H1 (cell line): ENCODE results near the gene DECR2. TPM values are rescaled to one million over a fixed set of nuclear protein-coding genes. Genes with fewer than 3 reads are reported as not detected.

Experiments
- CTCF ChIA-PET: fragments of 300-600 bp; sonication (Branson Sonifier 250); formaldehyde crosslinking; loops from one replicate; lab custom pipeline; 2021; ENCODE audit not compliant: partially characterized antibody; lab: Charles Lee
- POLR2A ChIA-PET: fragments of 300-600 bp; sonication (Branson Sonifier 250); formaldehyde crosslinking; loops from one replicate; lab custom pipeline; 2021; ENCODE audit warnings: inconsistent platforms; ENCODE audit not compliant: partially characterized antibody; lab: Charles Lee
- DNase-seq, 2 experiments: peaks; one replicate each; pipeline versions ENCODE4 v3.0.0 to v3.0.0-alpha.2; 2010 to 2022; ENCODE audit warnings: low spot score in 2 of 2, low read depth in 1 of 2, mixed read lengths in 1 of 2
- FAIRE-seq: peaks from 2 replicates; lab custom pipeline; 2011; peaks lifted over from hg19 to GRCh38; lab: Jason Lieb, UNC
- H2AFZ ChIP-seq: 2 replicates; pipeline ENCODE4 v1.8.1; 2012; ENCODE audit warnings: low read length, inconsistent platforms
- H2AK5ac ChIP-seq: 2 replicates; pipeline ENCODE4 v1.6.1; 2013; ENCODE audit warnings: low read depth, low read length
- H2BK120ac ChIP-seq: replicated peaks from 2 replicates; pipeline ENCODE3; 2013; ENCODE audit warnings: low read depth, low read length, inconsistent platforms
- H2BK12ac ChIP-seq: 2 replicates; pipeline ENCODE4 v1.6.1; 2013; ENCODE audit warnings: low read depth, low read length
- H2BK15ac ChIP-seq: 2 replicates; pipeline ENCODE4 v1.6.1; 2013; ENCODE audit warnings: low read length
- H2BK20ac ChIP-seq: 2 replicates; pipeline ENCODE4 v1.6.1; 2013; ENCODE audit warnings: low read length
- H2BK5ac ChIP-seq: 2 replicates; pipeline ENCODE4 v1.6.1; 2013; ENCODE audit warnings: low read depth, low read length
- H3K14ac ChIP-seq: 2 replicates; pipeline ENCODE4 v1.6.1; 2013; ENCODE audit warnings: inconsistent platforms; ENCODE audit not compliant: insufficient read length
- H3K18ac ChIP-seq: 2 replicates; pipeline ENCODE4 v1.6.1; 2013; ENCODE audit warnings: low read length; ENCODE audit errors: extremely low read depth
- H3K23ac ChIP-seq: 2 replicates; pipeline ENCODE4 v1.6.1; 2013; ENCODE audit warnings: inconsistent platforms; ENCODE audit not compliant: insufficient read length
- H3K23me2 ChIP-seq: 2 replicates; pipeline ENCODE4 v1.6.1; 2013; ENCODE audit warnings: low read depth, low read length
- H3K27ac ChIP-seq: 2 replicates; pipeline ENCODE4 v1.6.1; 2011; ENCODE audit warnings: low read depth, low read length, inconsistent platforms
- H3K27me3 ChIP-seq, 4 experiments: replicated peaks in 1 of 4; 1 replicate in 1 of 4; 2 replicates in 3 of 4; pipeline versions ENCODE4 v1.6.1 to v1.8.1; 2011 to 2013; ENCODE audit warnings: low read length in 3 of 4, mild to moderate bottlenecking in 3 of 4, inconsistent platforms in 2 of 4, mixed read lengths in 2 of 4, moderate library complexity in 1 of 4; ENCODE audit not compliant: control insufficient read depth in 3 of 4, insufficient read depth in 3 of 4; ENCODE audit errors: extremely low read depth in 1 of 4
- H3K36me3 ChIP-seq, 4 experiments: 2 replicates each; pipeline versions ENCODE4 v1.6.1 to v1.8.1; 2011 to 2013; ENCODE audit warnings: mild to moderate bottlenecking in 4 of 4, low read length in 3 of 4, moderate library complexity in 2 of 4, control low read depth in 1 of 4, inconsistent platforms in 1 of 4; ENCODE audit not compliant: insufficient read depth in 4 of 4, control insufficient read depth in 2 of 4
- H3K4ac ChIP-seq: replicated peaks from 2 replicates; pipeline ENCODE3; 2013; ENCODE audit warnings: low read length, low read depth, mixed read lengths, inconsistent platforms; ENCODE audit not compliant: insufficient read length
- H3K4me1 ChIP-seq, 4 experiments: replicated peaks in 1 of 4; 1 replicate in 1 of 4; 2 replicates in 3 of 4; pipeline versions ENCODE4 v1.6.1 to v1.8.1; 2011 to 2013; ENCODE audit warnings: low read length in 3 of 4, inconsistent platforms in 2 of 4, mixed read lengths in 1 of 4; ENCODE audit not compliant: insufficient read depth in 4 of 4, control insufficient read depth in 3 of 4
- H3K4me2 ChIP-seq, 2 experiments: 2 replicates each; pipeline versions ENCODE4 v1.6.1 to v1.8.1; 2011 to 2013; ENCODE audit warnings: low read depth in 2 of 2, low read length in 2 of 2, control low read depth in 1 of 2, inconsistent platforms in 1 of 2, mild to moderate bottlenecking in 1 of 2; ENCODE audit not compliant: insufficient read depth in 1 of 2
- H3K4me3 ChIP-seq, 4 experiments: fragments of 200-600, 300-600 bp in 1 of 4; sonication (generic), shearing (Covaris generic), sonication (Bioruptor Twin) in 1 of 4; 2 replicates each; pipeline versions ENCODE4 v1.5.1 to v1.8.1; 2011 to 2016; ENCODE audit warnings: low read length in 4 of 4, low read depth in 3 of 4, control low read depth in 2 of 4, inconsistent platforms in 2 of 4, mild to moderate bottlenecking in 2 of 4, mixed read lengths in 1 of 4, moderate library complexity in 1 of 4; ENCODE audit not compliant: insufficient read depth in 2 of 4; ENCODE audit errors: extremely low read depth in 1 of 4
- H3K56ac ChIP-seq: replicated peaks from 2 replicates; pipeline ENCODE3; 2013; ENCODE audit warnings: low read depth, mild to moderate bottlenecking, mixed read lengths, low read length, inconsistent platforms; ENCODE audit not compliant: insufficient read length
- H3K79me1 ChIP-seq: 2 replicates; pipeline ENCODE4 v1.6.1; 2013; ENCODE audit warnings: low read depth, low read length, control low read depth
- H3K79me2 ChIP-seq, 2 experiments: 2 replicates each; pipeline versions ENCODE4 v1.6.1 to v1.8.1; 2012 to 2013; ENCODE audit warnings: low read length in 2 of 2, mild to moderate bottlenecking in 2 of 2, inconsistent platforms in 1 of 2; ENCODE audit not compliant: insufficient read depth in 2 of 2, control insufficient read depth in 1 of 2
- H3K9ac ChIP-seq, 4 experiments: replicated peaks in 1 of 4; 1 replicate in 1 of 4; 2 replicates in 3 of 4; pipeline versions ENCODE4 v1.6.1 to v1.8.1; 2011 to 2013; ENCODE audit warnings: low read depth in 3 of 4, low read length in 3 of 4, control low read depth in 2 of 4, mild to moderate bottlenecking in 2 of 4, moderate library complexity in 2 of 4, inconsistent platforms in 1 of 4; ENCODE audit errors: extremely low read depth in 1 of 4
- H3K9me3 ChIP-seq, 2 experiments: 2 replicates each; pipeline versions ENCODE4 v1.6.1 to v1.8.1; 2012 to 2013; ENCODE audit warnings: mild to moderate bottlenecking in 2 of 2, moderate library complexity in 2 of 2, control low read depth in 1 of 2, inconsistent platforms in 1 of 2, low read depth in 1 of 2, low read length in 1 of 2, mixed read lengths in 1 of 2; ENCODE audit not compliant: insufficient read depth in 2 of 2
- H4K20me1 ChIP-seq, 2 experiments: replicated peaks in 1 of 2; 2 replicates each; pipeline versions ENCODE3 to v1.8.1; 2011 to 2013; ENCODE audit warnings: inconsistent platforms in 2 of 2, low read length in 2 of 2, mild to moderate bottlenecking in 1 of 2; ENCODE audit not compliant: insufficient read depth in 2 of 2, control insufficient read depth in 1 of 2
- H4K5ac ChIP-seq: 2 replicates; pipeline ENCODE4 v1.6.1; 2013; ENCODE audit warnings: low read length, low read depth, mixed read lengths, inconsistent platforms; ENCODE audit not compliant: insufficient read length
- H4K8ac ChIP-seq: 2 replicates; pipeline ENCODE4 v1.8.0; 2013; ENCODE audit warnings: mild to moderate bottlenecking, moderate library complexity, low read length, inconsistent platforms; ENCODE audit not compliant: insufficient read depth; ENCODE audit errors: extremely low read depth
- H4K91ac ChIP-seq: replicated peaks from 2 replicates; pipeline ENCODE3; 2013; ENCODE audit warnings: low read length, mixed read lengths, inconsistent platforms; ENCODE audit not compliant: insufficient read length
- CEBPB ChIP-seq: IDR thresholded peaks from 2 replicates; pipeline ENCODE4 v1.6.1; 2012; ENCODE audit warnings: low read depth, low read length
- CHD2 ChIP-seq: IDR thresholded peaks from 2 replicates; pipeline ENCODE4 v1.6.1; 2012; ENCODE audit warnings: low read length, improper control_type of control experiment
- WGBS, 2 experiments: shearing (Covaris generic) in 1 of 2; methylation state at CpG; one replicate each; pipeline versions ENCODE4 v1.1.6 to v1.1.7; 2013 to 2015; ENCODE audit warnings: low lambda C conversion rate in 2 of 2, mixed read lengths in 2 of 2, inconsistent platforms in 1 of 2, low coverage in 1 of 2, missing lambda C conversion rate in 1 of 2; ENCODE audit not compliant: insufficient replicate concordance in 2 of 2, insufficient coverage in 1 of 2, insufficient read length in 1 of 2; ENCODE audit errors: extremely low coverage in 1 of 2, missing lambda C conversion rate in 1 of 2; 5-methylcytosine and 5-hydroxymethylcytosine counted together
- polyA plus RNA-seq, 7 experiments: library from polyadenylated mRNA; depleted of rRNA in 3 of 7; stranded (reverse) in 5 of 7; unstranded in 2 of 7; fragments of >200 nt in 5 of 7; fragments of 200-250 nt in 2 of 7; gene quantifications; 1 replicate in 5 of 7; 2 replicates in 1 of 7; 4 replicates in 1 of 7; pipeline versions ENCODE4 v1.2.1 to v1.2.3, GENCODE V29; 2011 to 2013; ENCODE audit warnings: missing spikeins in 2 of 7, mixed read lengths in 2 of 7
- total RNA-seq: library from RNA; stranded (reverse); fragmentation: NEBNext Ultra II Directional; extraction: Animal tissue kit (Norgen Biotek cat#: 25700); gene quantifications from 2 replicates; pipeline ENCODE4 v1.2.1, GENCODE V29; 2021

Gene DECR2
- total and polyA plus RNA-seq, 2 of the 8 experiments (the other 6 are each of a cell fraction or from before 2014, with no cell fraction given): 28.2 to 39.9 TPM

DNA sequence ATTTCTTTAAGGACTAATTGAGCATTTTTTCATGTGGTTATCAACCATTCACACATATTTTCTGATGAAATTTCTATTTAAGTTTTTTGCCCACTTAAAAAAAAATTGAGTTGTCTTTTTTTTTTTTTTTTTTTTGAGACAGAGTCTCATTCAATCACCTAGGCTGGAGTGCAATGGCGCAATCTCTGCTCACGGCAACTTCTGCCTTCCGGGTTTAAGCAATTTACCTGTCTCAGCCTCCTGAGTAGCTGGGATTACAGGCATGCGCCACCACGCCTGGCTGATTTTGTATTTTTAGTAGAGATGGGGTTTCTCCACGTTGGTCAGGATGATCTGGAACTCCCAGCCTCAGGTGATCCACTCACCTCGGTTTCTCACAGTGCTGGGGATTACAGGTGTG lies 58.1 kb downstream of the DECR2 start:
- POLR2A ChIA-PET: no interaction called here
- Histone ChIP-seq H3K18ac (no peak overlapping the region), H3K4ac (no peak overlapping the region), H3K14ac (no peak overlapping the region), H4K20me1 (peaks cover 0 to 20% of the 10 kb centered on the region in 2 experiments), H2BK12ac (no peak overlapping the region), H2BK15ac (no peak overlapping the region), H3K27ac (no peak overlapping the region), H3K79me1 (0 out of 2 replicates have a peak, but pooled peaks cover 2% of the 10 kb centered on the region), H3K27me3 (no peaks in the 10 kb centered on the region), H3K4me1 (peaks cover 1 to 5% (median 4%) of the 10 kb centered on the region in 4 experiments; a peak in 5 of 7 replicates), H3K9ac (no peak overlapping the region), H2BK5ac (no peak overlapping the region), H3K23ac (no peak overlapping the region), H3K4me3 (no peak overlapping the region), H3K9me3 (no peaks in the 10 kb centered on the region), H3K79me2 (peaks cover 0 to 4% of the 10 kb centered on the region in 2 experiments; a peak in 1 of 4 replicates), H2BK120ac (no peak overlapping the region), H3K56ac (no peak overlapping the region), H3K36me3 (no peaks in the 10 kb centered on the region; a peak in 1 of 8 replicates), H4K8ac (no peak overlapping the region), H4K91ac (no peak overlapping the region), H2AFZ (no peak overlapping the region), H3K4me2 (no peak overlapping the region), H4K5ac (no peak overlapping the region), H2AK5ac (no peak overlapping the region), H3K23me2 (no peaks in the 10 kb centered on the region), H2BK20ac (no peak overlapping the region)
- WGBS, 2 experiments: 88% methylated on average over 7 of the region's 7 CpGs; no CpG with 5 or more reads in 1 of the 2 experiments
- no peak for FAIRE-seq
- no peak for DNase-seq
- CTCF ChIA-PET: interaction anchor here (0.6 to 2.0 kb wide), 4 partner anchors 28 to 135 kb away, joined by 3 to 6 read pairs (median 3); no protein-coding TSS in a partner anchor
- 0 out of 2 replicates have a peak, but pooled peaks have one; percentile 15 for TF ChIP-seq CEBPB
- no peak for TF ChIP-seq CHD2
